ENCODE results near the gene KCNAB1. TPM values are rescaled to one million over a fixed set of nuclear protein-coding genes. Genes with fewer than 3 reads are reported as not detected.
A peak's percentile ranks its signal among the peaks of the same experiment; 100 is the strongest.

Gene KCNAB1
- total and polyA plus RNA-seq, 2 donors (not counting 1 experiment from before 2014, with no cell fraction given) = 0.03 to 0.33 TPM

DNA sequence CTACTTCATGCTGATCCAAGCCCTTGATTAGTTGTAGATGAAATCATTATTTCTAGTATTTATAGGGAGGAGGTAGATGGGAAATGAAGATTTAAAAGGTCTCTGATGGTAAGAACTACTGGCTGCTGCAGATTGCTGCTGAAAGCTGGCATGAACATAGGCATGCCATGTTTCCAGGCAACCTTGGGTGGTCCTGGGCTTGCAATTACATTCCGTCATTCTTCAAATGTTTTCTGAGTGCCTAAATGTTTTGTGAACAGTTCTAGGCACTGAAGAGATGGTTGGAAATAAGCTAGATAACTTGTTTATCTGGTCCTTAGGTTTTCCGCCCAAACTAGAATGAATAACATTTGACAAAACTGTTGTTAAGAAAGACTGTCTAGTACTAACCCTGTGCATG is 95.8 kb downstream of the KCNAB1 start:
- no peak overlapping the region for H2AFZ ChIP-seq (ENCODE audit: low read length)
- H3K27me3 ChIP-seq (ENCODE audit: control insufficient read depth, insufficient read depth, low read length) = no peaks in the 10 kb centered on the region
- no peak overlapping the region for H3K4me3 ChIP-seq (replicated peaks in 1 of 4; ENCODE audit: control extremely low read depth in 1 of 4, insufficient read depth in 1 of 4, low read depth in 3 of 4, low read length in 4 of 4)
- H3K4me2 ChIP-seq (ENCODE audit: extremely low read depth, insufficient read depth, low read length) = no peak overlapping the region
- H3K36me3 ChIP-seq (ENCODE audit: control insufficient read depth, insufficient read depth, low read length) = no peaks in the 10 kb centered on the region
- H3K9ac ChIP-seq (ENCODE audit: insufficient read depth, low read length) = no peak overlapping the region
- DNase-seq (ENCODE audit: low read depth in 2 of 2) = no peak
- no peak overlapping the region for H3K27ac ChIP-seq (ENCODE audit: insufficient read depth, low read length)
- H4K20me1 ChIP-seq (ENCODE audit: control insufficient read depth, extremely low read depth, insufficient read depth, low read length) = no peaks in the 10 kb centered on the region
- H3K9me3 ChIP-seq (ENCODE audit: control insufficient read depth, insufficient read depth, low read depth, low read length) = no peaks in the 10 kb centered on the region
- H3K4me1 ChIP-seq (ENCODE audit: control insufficient read depth, extremely low read depth, insufficient read depth, low read length) = no peaks in the 10 kb centered on the region
- no peak for TF ChIP-seq EZH2 (IDR thresholded peaks at IDR 0.05; ENCODE audit: low read length, missing control alignments)
- no peak for TF ChIP-seq CTCF (conservative IDR thresholded peaks at IDR 0.05 in 1 of 2, IDR thresholded peaks at IDR 0.05 in 1 of 2; ENCODE audit: low read depth in 1 of 2, low read length in 2 of 2)
- no peaks in the 10 kb centered on the region for H3K79me2 ChIP-seq (ENCODE audit: control insufficient read depth, insufficient read depth, low read length)

GRCh38 chr3:156216852-156217251 is 96.5 kb downstream of the KCNAB1 start:
- H2AFZ ChIP-seq (ENCODE audit: low read length) = no peak overlapping the region
- H3K27ac ChIP-seq (ENCODE audit: insufficient read depth, low read length) = no peak overlapping the region
- no peaks in the 10 kb centered on the region for H4K20me1 ChIP-seq (ENCODE audit: control insufficient read depth, extremely low read depth, insufficient read depth, low read length)
- H3K9ac ChIP-seq (ENCODE audit: insufficient read depth, low read length) = no peak overlapping the region
- no peaks in the 10 kb centered on the region for H3K27me3 ChIP-seq (ENCODE audit: control insufficient read depth, insufficient read depth, low read length)
- no peak overlapping the region for H3K4me3 ChIP-seq (replicated peaks in 1 of 4; ENCODE audit: control extremely low read depth in 1 of 4, insufficient read depth in 1 of 4, low read depth in 3 of 4, low read length in 4 of 4)
- H3K36me3 ChIP-seq (ENCODE audit: control insufficient read depth, insufficient read depth, low read length) = no peaks in the 10 kb centered on the region
- no peaks in the 10 kb centered on the region for H3K9me3 ChIP-seq (ENCODE audit: control insufficient read depth, insufficient read depth, low read depth, low read length)
- TF ChIP-seq CTCF (conservative IDR thresholded peaks at IDR 0.05 in 1 of 2, IDR thresholded peaks at IDR 0.05 in 1 of 2; ENCODE audit: low read depth in 1 of 2, low read length in 2 of 2) (no peak), EZH2 (IDR thresholded peaks at IDR 0.05; ENCODE audit: low read length, missing control alignments) (no peak)
- H3K4me1 ChIP-seq (ENCODE audit: control insufficient read depth, extremely low read depth, insufficient read depth, low read length) = no peaks in the 10 kb centered on the region
- H3K79me2 ChIP-seq (ENCODE audit: control insufficient read depth, insufficient read depth, low read length) = no peaks in the 10 kb centered on the region
- DNase-seq (ENCODE audit: low read depth in 2 of 2) = no peak
- H3K4me2 ChIP-seq (ENCODE audit: extremely low read depth, insufficient read depth, low read length) = no peak overlapping the region

DNA sequence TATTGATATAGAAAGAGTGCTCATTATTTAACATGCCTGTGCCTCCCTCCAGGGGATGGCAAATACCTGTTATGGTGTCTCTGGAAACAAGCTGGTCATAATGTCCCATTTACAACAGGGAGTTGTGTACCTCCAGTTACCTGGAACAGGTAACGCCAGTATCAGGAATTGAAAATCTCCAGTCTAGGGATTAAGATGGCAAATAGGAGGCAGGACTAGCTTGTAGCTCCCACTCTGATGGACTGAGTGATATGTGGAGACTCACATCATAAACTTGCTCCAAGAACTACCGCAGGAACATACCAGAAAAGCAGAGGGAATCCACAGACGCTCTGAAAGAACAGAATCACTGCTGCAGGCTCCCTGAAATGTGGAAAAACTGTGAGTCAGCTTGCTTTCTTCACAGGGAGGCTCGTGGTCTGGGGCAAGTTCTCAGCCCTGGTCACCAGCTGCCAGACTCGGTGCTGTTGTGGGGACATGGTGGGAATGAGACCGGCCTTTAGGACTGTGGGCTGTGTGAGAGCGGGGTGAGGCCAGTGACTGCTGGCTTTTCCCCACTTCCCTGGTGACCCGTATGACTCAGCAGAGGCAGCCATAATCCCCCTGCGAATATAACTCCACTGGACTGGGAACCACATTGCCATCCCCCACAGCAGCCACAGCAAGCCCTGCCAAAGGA is 97.4 kb downstream of the KCNAB1 start:
- DNase-seq (ENCODE audit: low read depth in 2 of 2) = peak in 1 of 2 donors; percentile 84
- Histone ChIP-seq H3K79me2 (ENCODE audit: control insufficient read depth, insufficient read depth, low read length) (no peaks in the 10 kb centered on the region), H3K27ac (ENCODE audit: insufficient read depth, low read length) (no peak overlapping the region), H4K20me1 (ENCODE audit: control insufficient read depth, extremely low read depth, insufficient read depth, low read length) (no peaks in the 10 kb centered on the region), H3K9ac (ENCODE audit: insufficient read depth, low read length) (no peak overlapping the region), H3K4me2 (ENCODE audit: extremely low read depth, insufficient read depth, low read length) (no peak overlapping the region), H3K4me1 (ENCODE audit: control insufficient read depth, extremely low read depth, insufficient read depth, low read length) (no peaks in the 10 kb centered on the region), H2AFZ (ENCODE audit: low read length) (no peak overlapping the region), H3K27me3 (ENCODE audit: control insufficient read depth, insufficient read depth, low read length) (no peaks in the 10 kb centered on the region), H3K9me3 (ENCODE audit: control insufficient read depth, insufficient read depth, low read depth, low read length) (no peaks in the 10 kb centered on the region), H3K4me3 (replicated peaks in 1 of 4; ENCODE audit: control extremely low read depth in 1 of 4, insufficient read depth in 1 of 4, low read depth in 3 of 4, low read length in 4 of 4) (no peak overlapping the region), H3K36me3 (ENCODE audit: control insufficient read depth, insufficient read depth, low read length) (no peaks in the 10 kb centered on the region)
- no peak for TF ChIP-seq CTCF (conservative IDR thresholded peaks at IDR 0.05 in 1 of 2, IDR thresholded peaks at IDR 0.05 in 1 of 2; ENCODE audit: low read depth in 1 of 2, low read length in 2 of 2)
- TF ChIP-seq EZH2 (IDR thresholded peaks at IDR 0.05; ENCODE audit: low read length, missing control alignments) = no peak

Measured in fibroblast of lung (primary cell).